Duodenal mucosa (tissue), 2 donors: ENCODE measurements around the gene SLC5A5.
A peak's percentile ranks its signal among the peaks of the same experiment; 100 is the strongest.

Source experiments
- H3K27ac ChIP-seq: one replicate; pipeline ENCODE4 v1.7.0; 2013; ENCODE audit warnings: low read depth, low read length
- H3K27me3 ChIP-seq, 2 donors: one replicate each; pipeline ENCODE4 v1.7.0; 2013; ENCODE audit warnings: low read length in 2 of 2, control low read depth in 1 of 2; ENCODE audit not compliant: insufficient read depth in 2 of 2, control insufficient read depth in 1 of 2
- H3K36me3 ChIP-seq, 2 donors: one replicate each; pipeline ENCODE4 v1.7.0; 2013; ENCODE audit warnings: low read length in 2 of 2, control low read depth in 1 of 2; ENCODE audit not compliant: insufficient read depth in 2 of 2, control insufficient read depth in 1 of 2
- H3K4me1 ChIP-seq, 2 donors: one replicate each; pipeline ENCODE4 v1.7.0; 2013; ENCODE audit warnings: low read length in 2 of 2, control low read depth in 1 of 2; ENCODE audit not compliant: insufficient read depth in 2 of 2, control insufficient read depth in 1 of 2
- H3K4me3 ChIP-seq, 2 donors: one replicate each; pipeline ENCODE4 v1.7.0; 2013; ENCODE audit warnings: low read length in 2 of 2, low read depth in 1 of 2
- H3K9ac ChIP-seq, 2 donors: one replicate each; pipeline ENCODE4 v1.7.0; 2013; ENCODE audit warnings: low read length in 2 of 2, low read depth in 1 of 2
- H3K9me3 ChIP-seq, 2 donors: one replicate each; pipeline ENCODE4 v1.7.0; 2013; ENCODE audit warnings: low read length in 2 of 2, control low read depth in 1 of 2; ENCODE audit not compliant: control insufficient read depth in 1 of 2

The SLC5A5 gene

GRCh38 chr19:17846146-17846545 is 25.6 kb upstream of the SLC5A5 start:
- H3K36me3 ChIP-seq, result peaks cover 0 to 1% of the 10 kb centered on the region in 2 donors
- H3K9me3 ChIP-seq, result no peaks in the 10 kb centered on the region
- H3K4me1 ChIP-seq, result peaks cover 10 to 11% of the 10 kb centered on the region in 2 donors
- peak overlapping the region in 1 of 2 donors; percentile 9 for H3K4me3 ChIP-seq
- H3K9ac ChIP-seq, result no peak overlapping the region
- H3K27ac ChIP-seq, result no peak overlapping the region
- peaks cover 0 to 3% of the 10 kb centered on the region in 2 donors for H3K27me3 ChIP-seq

GRCh38 chr19:17847538-17848366 is 24.0 kb upstream of the SLC5A5 start, which contains the start of gene JAK3:
Gene JAK3 (minus strand): TSS chr19:17847982. CDS start chr19:17844417, 3,565 bp downstream.
- peak within 1 kb of the TSS; percentile 52 to 61 for H3K4me3 ChIP-seq

GRCh38 chr19:17848595-17849292 is 23.0 kb upstream of the SLC5A5 start:
- H3K9me3 ChIP-seq, result no peaks in the 10 kb centered on the region
- H3K36me3 ChIP-seq, result no peaks in the 10 kb centered on the region
- H3K27ac ChIP-seq, result no peak overlapping the region
- peaks cover 7 to 10% of the 10 kb centered on the region in 2 donors for H3K4me1 ChIP-seq
- H3K9ac ChIP-seq, result no peak overlapping the region
- H3K4me3 ChIP-seq, result no peak overlapping the region
- H3K27me3 ChIP-seq, result peaks cover 0 to 3% of the 10 kb centered on the region in 2 donors

More at GRCh38 chr19:17847538-17848366, 24.0 kb upstream of the SLC5A5 start, which contains the start of gene JAK3:
- H3K27ac ChIP-seq, result peak within 1 kb of the TSS; percentile 75
- H3K9ac ChIP-seq, result peak within 1 kb of the TSS; percentile 25 to 37
- no peaks in the 10 kb centered on the region for H3K36me3 ChIP-seq
- peaks cover 7 to 10% of the 10 kb centered on the region in 2 donors for H3K4me1 ChIP-seq
- H3K9me3 ChIP-seq, result no peaks in the 10 kb centered on the region
- H3K27me3 ChIP-seq, result peaks cover 0 to 3% of the 10 kb centered on the region in 2 donors

- Histone ChIP-seq H3K4me1 (peaks cover 4 to 7% of the 10 kb centered on the region in 2 donors), H3K27ac (no peak overlapping the region), H3K4me3 (no peak overlapping the region), H3K9me3 (no peaks in the 10 kb centered on the region), H3K9ac (no peak overlapping the region), H3K27me3 (no peaks in the 10 kb centered on the region), H3K36me3 (no peaks in the 10 kb centered on the region)
These were observed 17.7 kb upstream of the SLC5A5 start for GRCh38 chr19:17854061-17854460.

GRCh38 chr19:17855280-17856152 is 16.2 kb upstream of the SLC5A5 start:
- Histone ChIP-seq H3K27ac (no peak overlapping the region), H3K4me3 (no peak overlapping the region), H3K27me3 (no peaks in the 10 kb centered on the region), H3K9ac (no peak overlapping the region), H3K9me3 (no peaks in the 10 kb centered on the region), H3K4me1 (peaks cover 0 to 5% of the 10 kb centered on the region in 2 donors), H3K36me3 (no peaks in the 10 kb centered on the region)

GRCh38 chr19:17859533-17860330 is 12.0 kb upstream of the SLC5A5 start, which contains the start of gene RPL18A:
Gene RPL18A (plus strand): TSS chr19:17859910. CDS start chr19:17859957, 47 bp downstream.
- Histone ChIP-seq H3K4me1 (peaks cover 28 to 31% of the 10 kb centered on the region in 2 donors), H3K27me3 (no peaks in the 10 kb centered on the region), H3K27ac (peak within 1 kb of the TSS; percentile 70)

GRCh38 chr19:17860331-17860992 is 11.3 kb upstream of the SLC5A5 start:
- Histone ChIP-seq H3K9me3 (no peaks in the 10 kb centered on the region), H3K4me1 (peaks cover 29 to 34% of the 10 kb centered on the region in 2 donors), H3K27ac (no peak overlapping the region), H3K9ac (peak overlapping the region; percentile 88 to 92), H3K4me3 (peak overlapping the region; percentile 89 to 98), H3K36me3 (peaks cover 25 to 37% of the 10 kb centered on the region in 2 donors), H3K27me3 (no peaks in the 10 kb centered on the region)

More at GRCh38 chr19:17859533-17860330, 12.0 kb upstream of the SLC5A5 start, which contains the start of gene RPL18A:
- Histone ChIP-seq H3K9ac (peak within 1 kb of the TSS; percentile 88 to 92), H3K9me3 (no peaks in the 10 kb centered on the region), H3K4me3 (peak within 1 kb of the TSS; percentile 89 to 98), H3K36me3 (peaks cover 25 to 34% of the 10 kb centered on the region in 2 donors)

GRCh38 chr19:17860993-17861360 is 10.8 kb upstream of the SLC5A5 start:
- H3K27me3 ChIP-seq, result no peaks in the 10 kb centered on the region
- H3K9me3 ChIP-seq, result no peaks in the 10 kb centered on the region
- H3K4me1 ChIP-seq, result peaks cover 35 to 39% of the 10 kb centered on the region in 2 donors
- peak overlapping the region; percentile 89 to 98 for H3K4me3 ChIP-seq
- H3K36me3 ChIP-seq, result peaks cover 25 to 38% of the 10 kb centered on the region in 2 donors
- peak overlapping the region; percentile 88 to 92 for H3K9ac ChIP-seq
- no peak overlapping the region for H3K27ac ChIP-seq
